GM18517 (cell line): ENCODE results near the gene LIX1L.

Experiments used
- ATAC-seq: cut with Tn5 transposase; IDR thresholded peaks from one replicate; pipeline ENCODE4 v1.9.1; 2021; ENCODE audit warnings: mild to moderate bottlenecking, moderate library complexity; ENCODE audit not compliant: unreplicated experiment

Gene LIX1L

GRCh38 chr1:145957443-145958319 lies at the start of gene LIX1L:
TSS of gene LIX1L (minus strand) at chr1:145958017. CDS start at chr1:145957927, 90 bp downstream.
- peak; percentile 83 for ATAC-seq

- no peak for ATAC-seq
Observed at GRCh38 chr1:146001709-146002108, 43.9 kb upstream of the LIX1L start.

GRCh38 chr1:145999321-146000024 lies 41.7 kb upstream of the LIX1L start:
- no peak for ATAC-seq

- ATAC-seq = no peak
Observed at GRCh38 chr1:145997718-145998023, 39.9 kb upstream of the LIX1L start.

- ATAC-seq = peak; percentile 12
Observed at GRCh38 chr1:145997016-145997717, 39.4 kb upstream of the LIX1L start.

- peak; percentile 72 for ATAC-seq
Observed at GRCh38 chr1:145996433-145997015, 38.7 kb upstream of the LIX1L start, which contains the start of gene TXNIP. TSS of gene TXNIP (minus strand) at chr1:145996579. CDS start at chr1:145996266, 313 bp downstream.

- no peak for ATAC-seq
Observed at GRCh38 chr1:145995964-145996432, 38.2 kb upstream of the LIX1L start.

- ATAC-seq = no peak
Observed at GRCh38 chr1:145995148-145995881, 37.5 kb upstream of the LIX1L start.

- ATAC-seq = no peak
Observed at GRCh38 chr1:145994391-145995120, 36.7 kb upstream of the LIX1L start.

- ATAC-seq = no peak
Observed at GRCh38 chr1:145993618-145994390, 36.0 kb upstream of the LIX1L start.

- no peak for ATAC-seq
Observed at GRCh38 chr1:145992958-145993617, 35.3 kb upstream of the LIX1L start.

- ATAC-seq = no peak
Observed at GRCh38 chr1:145992502-145992936, 34.7 kb upstream of the LIX1L start.

GRCh38 chr1:145991735-145992412 lies 34.1 kb upstream of the LIX1L start:
- no peak for ATAC-seq

GRCh38 chr1:145990249-145990855 lies 32.5 kb upstream of the LIX1L start:
- ATAC-seq = no peak

- no peak for ATAC-seq
Observed at GRCh38 chr1:145988773-145989172, 31.0 kb upstream of the LIX1L start.

GRCh38 chr1:145987926-145988325 lies 30.1 kb upstream of the LIX1L start:
- ATAC-seq = no peak

- ATAC-seq = no peak
Observed at GRCh38 chr1:145986551-145986950, 28.7 kb upstream of the LIX1L start.
